HG02678 (cell line): ENCODE results near the gene CERS5.
A peak's percentile ranks its signal among the peaks of the same experiment; 100 is the strongest.

Source experiments
- ATAC-seq: cut with Tn5 transposase; IDR thresholded peaks from one replicate; pipeline ENCODE4 v1.9.1; 2021; ENCODE audit warnings: mild to moderate bottlenecking, moderate library complexity; ENCODE audit not compliant: unreplicated experiment

The CERS5 gene, protein sequence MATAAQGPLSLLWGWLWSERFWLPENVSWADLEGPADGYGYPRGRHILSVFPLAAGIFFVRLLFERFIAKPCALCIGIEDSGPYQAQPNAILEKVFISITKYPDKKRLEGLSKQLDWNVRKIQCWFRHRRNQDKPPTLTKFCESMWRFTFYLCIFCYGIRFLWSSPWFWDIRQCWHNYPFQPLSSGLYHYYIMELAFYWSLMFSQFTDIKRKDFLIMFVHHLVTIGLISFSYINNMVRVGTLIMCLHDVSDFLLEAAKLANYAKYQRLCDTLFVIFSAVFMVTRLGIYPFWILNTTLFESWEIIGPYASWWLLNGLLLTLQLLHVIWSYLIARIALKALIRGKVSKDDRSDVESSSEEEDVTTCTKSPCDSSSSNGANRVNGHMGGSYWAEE

DNA sequence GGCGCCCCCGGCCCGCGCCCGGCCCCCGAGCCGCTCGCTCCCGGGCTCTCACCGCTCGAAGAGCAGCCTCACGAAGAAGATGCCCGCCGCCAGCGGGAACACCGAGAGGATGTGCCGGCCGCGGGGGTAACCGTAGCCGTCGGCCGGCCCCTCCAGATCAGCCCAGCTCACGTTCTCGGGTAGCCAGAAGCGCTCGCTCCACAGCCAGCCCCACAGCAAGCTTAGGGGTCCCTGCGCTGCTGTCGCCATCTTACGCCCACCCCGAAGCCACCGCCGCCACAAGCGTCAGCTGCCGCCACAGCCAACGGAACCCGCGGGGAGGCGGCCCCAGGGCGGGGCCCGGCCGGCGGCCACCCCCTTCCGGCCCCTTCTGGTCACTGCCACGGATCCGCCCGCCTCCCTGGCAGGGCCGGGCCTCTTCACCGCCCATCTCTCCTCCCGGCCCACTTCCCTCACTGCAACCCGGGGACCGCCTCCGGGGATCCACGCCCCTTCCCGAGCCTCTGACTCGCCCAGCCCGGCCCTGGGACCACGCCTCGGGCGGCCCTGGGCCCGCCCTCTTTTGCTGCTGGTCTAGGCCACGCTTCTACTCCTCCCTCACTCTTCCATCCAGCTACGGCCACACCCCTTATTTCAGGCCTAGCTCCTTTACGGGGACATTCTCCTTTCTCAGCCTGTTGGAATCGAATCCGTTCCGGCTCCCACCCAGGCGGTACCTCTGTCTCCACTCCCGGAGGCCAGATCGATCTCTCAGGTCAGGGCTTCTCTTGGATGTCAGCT lies at the start of gene CERS5:
TSS of gene CERS5 (minus strand) at position 321 of the 780 bp plus-strand sequence. CDS start at position 249, 72 bp downstream.
- ATAC-seq, result peak; percentile 96

DNA sequence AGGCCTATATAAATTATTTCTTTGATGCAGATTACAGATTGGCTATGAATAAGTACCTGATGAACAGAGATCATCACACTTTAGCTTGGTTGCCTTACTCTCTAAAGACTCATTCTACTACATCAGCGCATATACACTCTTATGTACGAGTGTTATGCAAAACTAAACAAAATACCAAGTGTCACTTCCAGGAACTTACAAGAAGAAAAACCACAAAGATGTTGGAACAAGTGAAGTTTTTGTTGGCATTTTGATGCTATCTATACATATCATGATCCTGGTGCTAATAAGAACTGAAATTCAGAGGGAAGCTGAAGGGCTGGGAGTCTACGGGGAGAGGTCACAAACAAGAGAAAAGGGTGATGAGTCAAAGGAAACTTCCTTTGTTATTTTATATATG lies 47.9 kb upstream of the CERS5 start:
- no peak for ATAC-seq

DNA sequence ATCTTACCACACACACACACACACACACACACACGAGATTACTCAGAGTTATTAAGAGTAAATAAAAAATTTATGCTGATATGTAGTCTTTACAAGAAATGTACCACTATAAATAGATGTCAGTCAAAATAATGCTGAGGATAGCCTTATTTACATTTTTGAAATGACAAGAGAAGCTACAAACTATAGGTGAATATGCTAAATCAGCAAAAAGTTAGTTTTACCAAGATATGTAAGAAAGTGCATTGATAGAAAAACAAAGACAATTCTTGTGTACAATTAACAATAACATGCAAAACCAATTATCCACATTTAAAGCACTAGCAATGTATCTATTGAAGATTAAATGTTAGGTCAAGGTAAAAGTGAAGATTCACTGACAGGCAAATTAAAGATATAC lies 46.8 kb upstream of the CERS5 start:
- no peak for ATAC-seq

DNA sequence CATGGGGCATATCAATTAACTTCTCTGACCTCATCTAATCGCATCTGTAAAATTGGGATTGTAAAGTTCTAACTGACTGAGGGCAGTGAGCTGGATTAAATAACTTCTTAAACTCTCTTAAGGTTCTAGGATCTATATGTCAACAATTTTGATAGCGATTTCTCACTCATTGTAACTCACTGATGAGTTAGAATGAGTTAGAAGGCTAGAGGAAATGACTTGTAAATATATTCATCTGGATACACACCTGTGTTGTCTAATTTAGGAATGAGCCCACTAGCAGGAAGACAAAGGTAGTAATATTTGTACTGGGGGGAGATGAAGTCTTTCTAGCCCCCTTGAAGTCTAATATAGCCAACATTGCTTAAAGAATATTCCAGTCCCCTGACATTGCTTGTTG lies 46.3 kb upstream of the CERS5 start:
- no peak for ATAC-seq

DNA sequence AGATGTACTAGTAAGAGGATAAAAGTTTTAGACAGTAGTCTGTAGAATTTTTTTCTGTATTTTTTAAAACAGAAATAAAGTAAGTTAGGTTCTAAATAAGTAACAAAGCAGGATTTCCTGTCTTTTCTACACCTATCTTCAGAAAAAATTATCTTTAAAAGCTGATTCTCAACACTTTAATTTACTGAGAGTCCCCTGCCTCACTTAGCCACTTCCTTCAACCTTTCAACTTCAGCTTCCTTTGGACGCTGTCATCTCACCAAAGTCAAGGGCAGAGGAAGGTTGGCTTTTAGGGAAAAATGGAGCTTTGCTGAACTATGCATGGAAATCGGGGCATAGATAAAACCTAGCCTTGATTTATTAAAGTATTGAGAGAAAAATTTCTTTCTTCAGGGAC lies 44.9 kb upstream of the CERS5 start:
- no peak for ATAC-seq

DNA sequence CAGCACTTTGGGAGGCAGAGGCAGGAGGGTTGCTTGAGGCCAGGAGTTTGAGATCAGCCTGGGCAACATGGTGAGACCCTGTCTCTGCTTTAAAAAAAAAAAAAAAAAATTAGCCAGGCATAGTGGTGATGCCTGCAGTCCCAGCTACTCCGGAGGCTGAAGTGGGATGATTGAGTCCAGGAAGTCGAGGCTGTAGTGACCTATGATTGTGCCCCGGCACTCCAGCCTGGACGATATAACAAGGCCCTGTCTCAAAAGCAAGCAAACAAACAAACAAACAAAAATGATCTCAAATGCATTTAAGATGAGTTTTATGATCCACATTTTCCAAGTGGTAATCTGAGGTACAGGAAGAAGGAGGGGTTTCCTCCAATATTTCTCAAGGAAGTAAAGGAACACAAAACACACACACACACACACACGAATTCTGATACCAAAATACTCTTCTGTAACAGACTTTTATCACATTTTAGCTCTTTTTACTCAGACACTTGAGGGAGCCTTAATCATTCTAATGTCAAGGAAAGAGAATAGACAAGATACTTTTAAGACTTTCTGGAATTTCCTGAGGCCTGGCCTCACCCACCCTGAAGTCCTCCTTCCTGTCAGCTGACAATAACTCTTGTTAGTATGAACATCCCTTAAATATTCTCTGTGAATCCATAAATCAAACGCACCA lies 44.4 kb upstream of the CERS5 start:
- no peak for ATAC-seq

DNA sequence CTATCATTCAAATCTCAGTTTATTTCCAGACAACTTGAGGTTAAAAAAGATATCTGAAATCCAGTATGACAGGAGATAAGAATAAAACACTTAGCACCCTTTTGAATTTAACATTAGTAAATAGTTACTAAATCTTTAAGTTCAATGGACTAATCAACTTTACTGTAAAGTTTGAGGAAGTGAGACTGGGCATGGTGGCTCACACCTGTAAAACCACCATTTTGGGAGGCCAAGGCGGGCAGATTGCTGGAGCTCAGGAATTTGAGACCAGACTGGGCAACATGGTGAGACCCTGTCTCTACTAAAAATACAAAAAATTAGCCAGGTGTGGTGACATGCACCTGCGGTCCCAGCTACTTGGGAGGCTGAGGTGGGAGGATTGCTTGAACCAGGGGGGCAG lies 40.3 kb upstream of the CERS5 start:
- ATAC-seq, result no peak

DNA sequence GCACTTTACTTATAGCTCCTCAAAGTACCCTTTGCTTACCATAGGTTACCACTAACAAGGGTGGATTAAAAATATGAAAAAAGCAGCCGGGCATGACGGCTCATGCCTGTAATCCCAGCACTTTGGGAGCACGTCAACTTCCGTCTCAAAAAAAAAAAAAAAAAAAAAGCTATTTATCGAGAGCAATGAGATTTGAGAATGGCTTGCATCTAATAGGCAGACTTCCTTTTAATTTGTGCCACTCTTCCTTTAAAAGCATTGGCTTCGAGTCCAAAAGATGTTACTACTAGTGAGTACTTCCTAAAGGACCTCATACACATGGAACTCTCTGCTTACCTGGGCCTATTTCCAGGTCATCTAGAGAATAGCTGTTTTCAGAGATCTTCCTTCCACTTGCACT lies 38.5 kb upstream of the CERS5 start:
- no peak for ATAC-seq

DNA sequence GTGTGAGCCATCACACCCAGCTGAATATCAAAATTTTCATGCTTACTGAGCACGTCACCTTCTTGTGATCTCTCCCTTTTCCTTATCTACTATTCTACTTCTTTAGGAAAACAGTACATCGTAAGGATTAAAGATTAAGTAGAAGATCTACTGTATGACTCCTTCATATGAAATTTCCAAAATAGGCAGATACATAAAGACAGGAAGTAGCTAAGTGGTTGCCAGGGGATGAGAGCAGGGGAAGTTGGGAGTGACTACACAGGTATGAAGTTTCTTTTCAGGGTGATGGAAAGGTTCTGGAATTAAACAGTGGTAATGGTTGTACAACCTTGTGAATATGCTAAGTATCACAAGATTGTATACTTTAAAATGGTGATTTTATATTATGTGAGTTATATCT lies 36.5 kb upstream of the CERS5 start:
- no peak for ATAC-seq

DNA sequence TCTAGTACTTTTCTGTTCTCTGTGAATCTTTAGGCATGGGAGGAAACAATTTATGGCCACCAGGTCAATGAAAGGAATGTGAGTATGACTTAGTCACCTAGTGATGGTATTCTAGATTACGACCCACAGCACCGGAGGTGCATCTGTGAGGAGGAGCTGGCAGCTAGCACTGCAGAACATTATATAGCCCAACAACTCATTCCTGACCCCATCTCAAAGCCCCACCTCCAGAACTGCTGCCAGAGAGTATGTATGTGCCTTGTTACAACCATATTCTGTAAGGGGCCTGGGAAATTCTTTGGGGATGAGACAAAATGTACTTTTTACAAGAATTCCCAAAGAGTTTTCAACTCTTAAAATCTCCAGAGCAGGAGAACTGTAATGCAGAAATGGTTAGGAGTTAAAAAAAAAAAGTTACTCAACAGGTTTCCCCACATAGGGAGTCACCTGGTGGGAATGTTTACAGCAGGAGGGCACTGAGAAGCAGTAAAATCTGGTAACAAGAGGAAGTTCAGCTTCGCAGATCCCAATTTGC lies 34.9 kb upstream of the CERS5 start:
- no peak for ATAC-seq

DNA sequence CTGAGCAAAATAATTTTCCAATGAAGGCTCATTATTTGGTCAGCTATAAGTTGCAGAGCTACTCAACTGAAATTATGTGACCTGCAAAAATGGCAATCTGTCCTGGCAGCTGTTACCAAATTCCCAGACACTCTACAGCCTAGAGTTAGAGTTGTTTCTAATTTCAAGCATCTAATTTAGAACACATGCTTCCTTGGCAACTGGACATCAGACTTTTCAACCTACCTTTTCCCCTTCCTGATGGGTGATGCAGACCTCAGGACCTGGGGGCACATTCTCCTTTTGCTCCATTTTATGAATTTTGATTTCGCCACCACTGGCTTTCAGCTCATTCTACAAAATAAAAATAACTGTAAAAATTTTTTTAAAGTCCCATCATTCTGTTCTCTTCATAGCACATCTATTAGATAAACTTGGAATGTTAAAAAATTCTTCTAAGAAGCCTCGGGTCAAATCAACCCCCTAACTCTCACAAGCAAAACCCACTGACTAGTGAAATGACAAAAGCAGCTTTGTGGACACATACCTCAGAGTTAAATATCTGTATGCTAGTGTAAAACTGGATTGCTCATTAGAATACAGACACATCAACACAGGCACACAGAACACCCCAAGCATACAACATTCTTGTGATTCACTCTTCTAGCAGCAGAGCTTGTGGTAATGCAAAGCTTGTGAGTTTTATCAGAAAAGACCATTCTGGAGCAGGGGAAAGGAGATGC lies 33.5 kb upstream of the CERS5 start:
- no peak for ATAC-seq

DNA sequence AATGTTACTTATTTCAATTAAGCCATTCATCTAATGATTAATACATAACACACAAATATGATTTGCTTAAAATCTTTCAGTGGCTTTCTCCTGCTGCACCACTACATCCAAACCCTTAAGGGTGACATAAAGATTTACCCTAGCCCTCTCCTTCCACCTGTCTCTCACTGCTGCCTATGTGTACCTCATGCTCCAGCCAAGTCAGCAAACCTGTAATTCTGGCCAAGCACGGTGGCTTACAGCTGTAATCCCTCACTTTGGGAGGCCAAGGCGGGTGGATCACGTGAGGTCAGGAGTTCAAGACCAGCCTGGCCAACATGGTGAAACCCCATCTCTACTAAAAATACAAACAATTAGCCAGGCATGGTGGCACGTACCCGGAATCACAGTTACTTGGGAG lies 31.7 kb upstream of the CERS5 start:
- ATAC-seq, result no peak

DNA sequence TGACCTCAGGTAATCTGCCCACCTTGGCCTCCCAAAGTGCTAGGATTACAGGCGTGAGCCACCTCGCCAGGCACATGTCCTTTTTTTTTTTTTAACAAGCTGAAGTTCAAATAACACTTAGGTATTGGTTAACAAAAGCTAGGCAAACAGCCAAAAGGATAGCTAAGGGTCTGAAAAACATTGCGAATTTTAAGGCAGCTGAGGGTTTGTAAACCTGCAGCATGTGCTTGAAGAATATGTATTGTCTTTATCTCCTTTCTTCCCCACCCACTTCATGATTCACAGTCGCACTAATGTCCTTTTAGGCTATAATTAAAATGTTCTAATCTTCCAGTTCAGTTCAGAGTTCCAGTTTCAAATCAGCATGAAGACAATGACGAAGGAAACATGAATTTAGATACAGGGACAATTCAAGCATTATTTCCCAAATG lies 30.1 kb upstream of the CERS5 start:
- no peak for ATAC-seq

DNA sequence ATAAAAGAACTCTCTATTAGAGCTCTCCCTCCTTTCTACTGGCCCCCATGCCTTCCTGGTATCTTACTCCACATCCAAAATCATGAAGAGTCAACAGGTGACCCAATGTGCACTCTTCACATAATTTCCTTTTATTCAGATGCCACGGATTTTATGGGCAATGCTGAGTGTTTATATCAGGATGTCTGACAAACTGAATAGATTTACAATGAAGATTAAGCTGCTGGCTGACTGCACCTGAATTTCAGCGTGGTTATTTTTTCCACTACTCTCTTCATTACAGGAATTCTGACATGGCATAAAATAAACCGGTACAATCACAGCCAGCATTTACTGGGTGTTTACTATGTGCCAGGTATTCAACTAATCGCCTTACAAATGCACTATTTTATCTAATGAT lies 29.4 kb upstream of the CERS5 start:
- ATAC-seq, result no peak

DNA sequence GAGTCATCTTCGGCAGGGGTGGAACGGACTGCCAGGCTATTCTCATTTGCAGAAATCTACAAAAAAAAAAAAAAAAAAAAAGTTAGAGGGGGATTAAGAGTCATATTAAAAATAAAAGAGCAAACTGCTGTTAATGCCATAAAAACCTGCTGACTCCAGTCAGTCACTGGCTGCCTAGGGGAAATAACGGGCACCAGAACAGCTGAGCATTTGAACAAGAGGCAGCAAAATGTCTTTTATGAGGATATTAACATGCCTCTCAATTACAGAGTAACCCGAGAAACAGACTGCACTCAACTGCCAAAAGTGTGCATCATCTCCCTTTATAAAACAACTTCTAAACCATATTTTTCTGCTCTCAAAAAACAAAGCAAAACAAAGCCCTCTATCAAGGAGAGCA lies 28.7 kb upstream of the CERS5 start:
- ATAC-seq, result no peak

DNA sequence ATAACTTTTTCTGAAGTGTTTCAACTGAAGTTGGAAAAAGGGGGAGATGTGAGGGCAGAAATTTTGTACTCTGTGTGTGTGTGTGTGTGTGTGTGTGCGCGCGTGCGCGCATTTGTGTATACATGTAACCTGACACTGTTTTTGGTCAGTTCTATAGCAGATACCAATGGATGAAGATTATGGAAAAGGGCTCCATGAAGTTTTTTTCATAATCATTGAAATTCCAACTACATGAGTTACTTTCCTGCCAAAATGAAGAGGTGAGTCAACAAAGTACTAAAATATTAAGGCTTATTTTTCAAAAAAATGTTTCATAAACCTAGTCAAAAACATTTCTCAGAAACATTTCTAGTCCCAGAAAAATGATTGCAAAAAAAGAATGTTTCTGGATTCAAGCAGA lies 25.7 kb upstream of the CERS5 start:
- ATAC-seq, result no peak

DNA sequence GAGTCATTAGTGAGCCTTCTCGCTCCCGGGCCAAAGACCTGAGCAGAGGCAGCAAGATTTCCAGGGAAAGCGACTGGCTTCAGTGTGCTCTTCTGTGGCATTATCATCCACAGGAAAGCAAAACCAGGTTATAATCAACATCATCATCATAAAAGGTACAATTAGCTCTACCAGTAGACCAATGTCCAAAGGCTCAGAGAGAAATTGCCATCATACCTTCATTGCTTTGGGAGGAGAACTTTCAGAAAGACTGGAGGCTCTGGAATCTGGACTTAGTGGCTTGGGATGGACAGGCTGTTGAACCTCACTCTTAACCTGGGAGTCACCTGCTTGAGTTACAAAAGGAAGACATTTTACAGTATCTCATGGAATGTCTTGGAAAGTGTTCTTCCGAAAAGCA lies 25.1 kb upstream of the CERS5 start:
- no peak for ATAC-seq

DNA sequence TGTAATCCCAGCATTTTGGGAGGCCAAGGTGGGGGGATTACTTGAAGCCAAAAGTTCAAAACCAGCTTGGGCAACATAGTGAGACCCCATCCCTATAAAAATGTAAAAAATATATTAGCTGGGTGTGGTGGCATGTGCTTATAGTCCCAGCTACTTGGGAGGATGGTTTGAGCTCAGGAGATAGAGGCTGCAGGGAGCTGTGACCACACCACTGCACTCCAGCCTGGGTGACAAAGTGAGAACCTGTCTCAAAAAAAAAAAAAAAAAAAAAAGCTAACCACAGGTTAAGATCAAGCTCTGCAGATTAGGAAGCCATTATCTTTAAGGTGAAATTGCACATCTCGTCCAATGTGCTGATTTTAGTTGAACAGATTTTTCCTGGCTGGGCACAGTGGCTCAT lies 23.7 kb upstream of the CERS5 start:
- no peak for ATAC-seq

DNA sequence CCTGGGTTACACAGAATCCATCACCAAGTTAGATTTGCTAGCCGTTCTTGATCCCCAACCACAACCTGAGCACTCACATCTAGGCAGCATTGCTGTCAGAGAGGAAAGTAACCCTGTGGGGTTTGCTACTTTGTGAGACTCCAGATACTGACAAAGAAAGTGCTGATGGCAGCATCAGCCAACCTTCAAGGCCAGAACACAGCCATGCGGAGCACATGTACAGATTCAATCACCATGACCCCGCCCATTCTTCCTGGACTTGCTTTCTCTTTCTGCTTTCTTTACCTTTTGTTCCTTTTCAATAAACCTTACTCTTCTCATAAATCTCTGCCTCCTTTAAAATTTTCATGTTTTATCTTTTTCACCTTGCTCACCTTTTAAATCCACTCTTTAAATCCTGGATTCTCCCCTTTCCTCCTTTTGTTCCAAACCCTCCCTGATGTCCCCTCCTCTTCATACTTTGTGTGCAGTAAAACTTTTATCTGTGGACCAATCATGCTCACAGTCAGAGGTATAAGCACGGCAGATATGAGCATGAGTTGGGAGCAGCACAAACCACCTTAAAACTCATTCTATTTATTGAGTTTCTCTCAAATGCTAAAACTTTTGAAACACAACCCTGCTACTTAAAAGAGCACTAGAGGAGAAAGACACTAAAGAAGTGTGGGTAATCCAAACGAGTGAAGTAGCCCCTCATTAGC lies 21.9 kb upstream of the CERS5 start:
- ATAC-seq, result no peak

DNA sequence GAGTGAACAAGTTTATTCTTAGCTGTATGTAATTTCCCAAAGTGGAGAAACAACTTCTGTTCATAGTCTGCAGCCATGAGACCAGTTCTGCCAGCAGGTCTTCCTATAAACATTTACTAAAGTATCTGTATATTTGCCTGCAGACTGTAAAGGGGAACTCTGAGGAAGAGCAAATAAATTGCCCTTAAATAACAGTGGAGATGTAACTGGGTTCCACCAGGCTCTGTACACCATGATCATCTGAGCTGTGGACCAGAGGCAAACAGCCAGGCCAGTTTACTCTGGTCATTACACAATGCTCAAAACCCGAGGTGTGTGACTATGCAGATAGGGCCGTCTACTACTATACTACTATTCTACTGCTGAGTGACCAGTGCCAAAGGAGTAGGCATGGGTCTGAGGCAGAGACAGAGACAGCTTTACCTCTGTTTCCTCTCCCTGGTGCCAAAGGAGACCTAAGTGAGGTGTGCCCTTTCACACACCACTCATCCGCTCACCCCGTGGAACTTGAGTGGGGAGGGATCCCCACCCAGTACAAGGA lies 21.1 kb upstream of the CERS5 start:
- ATAC-seq, result no peak
